ENCODE measurements around the gene SMAD6.

The SMAD6 gene

DNA sequence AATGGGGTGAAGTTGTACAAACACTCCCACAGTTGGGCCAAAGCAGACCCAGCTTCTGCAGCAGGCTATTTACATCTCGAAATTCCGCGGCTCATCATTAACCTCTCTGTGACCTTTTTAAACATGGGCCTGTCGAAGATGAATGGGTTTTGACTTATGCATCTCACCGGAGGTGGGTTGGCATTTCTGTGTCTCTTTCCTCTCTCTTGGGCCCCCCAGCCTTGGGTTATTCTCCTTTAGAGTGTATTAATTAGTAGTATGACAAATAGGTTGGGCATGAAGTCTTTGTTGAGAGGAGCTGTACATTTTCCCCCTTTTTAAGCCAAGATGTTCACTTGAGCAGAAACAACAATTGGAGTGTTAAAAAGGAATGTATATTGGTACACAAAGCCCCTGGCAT lies 9.8 kb downstream of the SMAD6 start:
- no peak overlapping the region for H3K4me3 Mint-ChIP-seq
- H3K4me1 Mint-ChIP-seq (ENCODE audit: low read depth in 2 of 2): no peaks in the 10 kb centered on the region
- DNase-seq (no peak), ATAC-seq (replicated peaks) (no peak)
- H3K27ac Mint-ChIP-seq: no peak overlapping the region
- peaks cover 0 to 16% of the 10 kb centered on the region in 2 donors for H3K27me3 Mint-ChIP-seq
- H3K36me3 Mint-ChIP-seq (ENCODE audit: insufficient read depth): peaks cover 3% of the 10 kb centered on the region
- H3K9me3 Mint-ChIP-seq: no peaks in the 10 kb centered on the region

DNA sequence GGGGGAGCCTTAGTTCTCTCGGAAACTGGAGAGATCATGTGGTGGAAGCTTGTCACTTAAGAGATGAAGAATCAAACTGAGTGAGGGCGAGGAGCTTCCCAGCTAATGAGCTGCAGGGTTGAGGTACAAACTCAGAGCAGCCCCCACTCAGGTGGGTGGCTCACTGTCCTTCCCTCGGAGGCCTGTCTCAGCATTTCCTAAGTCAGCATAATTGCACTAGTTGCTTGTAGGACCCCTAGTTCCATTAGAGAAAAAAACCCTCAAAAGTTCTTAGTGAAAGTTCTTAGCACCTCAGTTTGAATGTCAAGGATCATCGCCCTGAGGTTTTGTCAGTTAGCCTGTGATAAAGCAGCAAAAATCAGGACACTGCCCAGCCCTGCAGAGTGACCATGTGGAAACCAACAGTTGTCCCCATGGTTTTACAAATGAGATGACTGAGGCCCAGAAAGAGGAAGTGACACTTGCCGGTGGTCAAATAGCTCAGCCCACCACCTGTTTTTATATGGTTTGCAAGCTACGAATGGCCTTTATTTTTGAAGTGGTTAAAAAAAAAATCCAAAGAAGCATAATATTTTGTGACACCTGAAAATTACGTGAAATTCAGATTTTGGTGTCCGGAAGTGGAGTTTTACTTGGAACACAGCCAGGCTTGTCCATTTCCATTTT lies 11.9 kb downstream of the SMAD6 start:
- Mint-ChIP-seq H3K4me3 (no peak overlapping the region), H3K27me3 (peaks cover 13 to 35% of the 10 kb centered on the region in 2 donors), H3K36me3 (ENCODE audit: insufficient read depth) (peaks cover 3% of the 10 kb centered on the region), H3K4me1 (ENCODE audit: low read depth in 2 of 2) (no peaks in the 10 kb centered on the region), H3K9me3 (no peaks in the 10 kb centered on the region), H3K27ac (no peak overlapping the region)
- no peak for DNase-seq
- ATAC-seq (replicated peaks): no peak

DNA sequence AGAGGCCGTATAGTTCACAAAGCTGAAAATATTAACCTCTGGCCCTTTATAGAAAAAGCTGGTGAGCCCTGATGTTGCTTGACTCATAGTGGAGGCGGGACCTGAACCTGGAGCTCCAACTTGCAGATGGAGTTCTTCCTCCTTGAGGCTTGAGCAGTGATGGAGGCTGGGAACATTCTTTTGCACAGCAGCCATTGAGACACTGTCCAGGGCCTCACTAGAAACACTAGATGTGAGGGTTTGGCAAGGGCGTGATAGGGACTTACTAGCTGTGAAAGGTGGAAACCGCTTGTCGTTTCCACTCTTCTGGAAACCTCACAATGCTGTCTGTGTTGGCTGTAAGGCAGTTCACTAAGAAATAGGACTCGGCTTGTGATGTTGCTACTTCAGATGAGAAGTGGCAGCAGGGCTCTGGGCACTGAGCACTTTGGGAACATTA lies 12.5 kb downstream of the SMAD6 start:
- H3K9me3 Mint-ChIP-seq: no peaks in the 10 kb centered on the region
- peaks cover 13 to 35% of the 10 kb centered on the region in 2 donors for H3K27me3 Mint-ChIP-seq
- DNase-seq (no peak), ATAC-seq (replicated peaks) (no peak)
- H3K36me3 Mint-ChIP-seq (ENCODE audit: insufficient read depth): peaks cover 3% of the 10 kb centered on the region
- no peak overlapping the region for H3K4me3 Mint-ChIP-seq
- no peak overlapping the region for H3K27ac Mint-ChIP-seq
- H3K4me1 Mint-ChIP-seq (ENCODE audit: low read depth in 2 of 2): no peaks in the 10 kb centered on the region

DNA sequence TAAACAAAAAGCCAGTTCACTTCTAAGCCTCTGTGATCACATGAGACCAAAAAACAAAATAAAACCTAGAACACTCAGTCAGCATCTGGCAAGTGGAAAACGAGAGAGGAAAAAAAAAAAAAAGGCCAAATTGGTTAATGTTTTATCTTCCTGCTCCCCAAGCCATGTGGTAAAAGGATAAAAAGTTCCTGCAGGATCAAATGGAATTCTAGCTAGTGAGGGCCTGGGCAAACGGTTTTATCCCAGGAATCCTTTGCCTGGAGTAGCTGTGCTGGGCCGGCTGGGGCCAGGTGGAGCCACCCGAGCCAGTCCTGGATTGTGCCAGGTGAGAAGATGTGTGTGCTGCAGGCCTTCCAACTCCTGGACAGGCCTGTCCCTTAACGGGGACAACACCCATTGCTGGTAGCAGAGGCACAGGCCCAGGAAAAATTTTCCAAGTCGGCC lies 13.2 kb downstream of the SMAD6 start:
- Mint-ChIP-seq H3K27me3 (peaks cover 13 to 35% of the 10 kb centered on the region in 2 donors), H3K4me1 (ENCODE audit: low read depth in 2 of 2) (no peaks in the 10 kb centered on the region), H3K9me3 (no peaks in the 10 kb centered on the region), H3K36me3 (ENCODE audit: insufficient read depth) (no peaks in the 10 kb centered on the region), H3K4me3 (no peak overlapping the region), H3K27ac (no peak overlapping the region)
- ATAC-seq (replicated peaks) (no peak), DNase-seq (no peak)

DNA sequence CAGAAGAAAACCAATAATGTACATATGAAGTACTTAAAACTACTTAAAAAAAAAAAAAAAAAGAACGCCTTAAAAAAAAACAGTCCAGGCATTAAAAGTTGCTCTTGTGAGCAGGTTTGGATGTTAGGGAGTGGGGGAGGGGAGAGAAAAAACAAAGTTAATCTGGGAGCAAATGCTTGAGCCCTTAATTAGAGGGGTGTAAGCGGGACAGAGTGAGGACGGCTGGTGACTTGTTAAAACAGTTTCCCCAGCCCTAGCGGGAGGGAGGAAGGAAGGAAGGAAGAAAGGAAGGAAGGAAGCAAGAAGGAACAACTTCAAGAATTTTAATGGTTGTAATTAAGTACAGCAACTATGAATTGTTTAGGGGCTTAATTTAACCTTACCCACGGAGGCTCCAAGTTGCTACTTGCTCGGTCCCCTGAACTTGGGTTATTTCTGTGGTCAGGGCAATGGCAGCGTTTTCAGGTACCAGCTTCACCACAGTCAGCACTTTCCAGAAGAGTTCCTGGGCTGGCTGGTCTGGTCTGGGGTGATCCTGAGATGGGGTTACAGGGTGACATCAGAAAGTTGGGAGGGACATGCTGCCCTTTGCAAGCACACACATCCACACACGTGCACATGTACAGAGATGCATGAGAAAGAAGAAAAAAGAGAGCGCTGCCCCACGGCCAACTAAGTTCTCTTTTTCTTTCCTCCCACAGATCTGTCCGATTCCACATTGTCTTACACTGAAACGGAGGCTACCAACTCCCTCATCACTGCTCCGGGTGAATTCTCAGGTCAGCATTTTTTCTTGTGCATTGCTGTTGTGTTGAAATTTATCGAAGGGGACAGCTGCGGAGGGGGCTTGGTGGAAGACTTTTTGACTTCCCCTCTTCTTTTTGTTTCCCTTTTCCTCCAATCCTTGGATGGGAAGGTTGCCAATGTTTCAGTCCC lies 14.0 kb downstream of the SMAD6 start:
- H3K27ac Mint-ChIP-seq: no peak overlapping the region
- ATAC-seq (replicated peaks): no peak
- no peak overlapping the region for H3K4me3 Mint-ChIP-seq
- H3K27me3 Mint-ChIP-seq: peaks cover 13 to 35% of the 10 kb centered on the region in 2 donors
- no peaks in the 10 kb centered on the region for H3K9me3 Mint-ChIP-seq
- DNase-seq: no peak
- no peaks in the 10 kb centered on the region for H3K4me1 Mint-ChIP-seq (ENCODE audit: low read depth in 2 of 2)
- no peaks in the 10 kb centered on the region for H3K36me3 Mint-ChIP-seq (ENCODE audit: insufficient read depth)

DNA sequence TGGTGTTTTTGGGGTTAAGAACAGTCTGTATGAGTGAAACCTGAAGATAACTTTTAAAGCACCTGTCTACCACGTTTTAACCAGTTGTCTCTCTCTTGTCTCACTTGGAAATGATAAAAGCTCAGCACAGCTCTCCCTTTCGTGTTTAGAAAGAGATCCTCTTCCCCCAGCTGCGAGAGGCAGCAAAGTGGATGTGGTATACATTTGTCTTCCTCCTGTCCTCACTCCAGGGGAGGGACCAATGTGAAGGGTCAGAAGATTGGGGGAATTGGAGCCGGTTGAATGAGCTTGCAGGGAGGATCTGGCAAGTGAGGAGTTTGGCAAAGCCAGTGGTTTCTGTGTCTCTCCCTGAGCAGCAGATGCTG lies 14.6 kb downstream of the SMAD6 start:
- Mint-ChIP-seq H3K27ac (no peak overlapping the region), H3K36me3 (ENCODE audit: insufficient read depth) (no peaks in the 10 kb centered on the region), H3K4me1 (ENCODE audit: low read depth in 2 of 2) (peaks cover 0 to 2% of the 10 kb centered on the region in 2 donors), H3K9me3 (no peaks in the 10 kb centered on the region), H3K4me3 (no peak overlapping the region), H3K27me3 (peaks cover 16 to 35% of the 10 kb centered on the region in 2 donors)
- no peak for DNase-seq
- ATAC-seq (replicated peaks): no peak

DNA sequence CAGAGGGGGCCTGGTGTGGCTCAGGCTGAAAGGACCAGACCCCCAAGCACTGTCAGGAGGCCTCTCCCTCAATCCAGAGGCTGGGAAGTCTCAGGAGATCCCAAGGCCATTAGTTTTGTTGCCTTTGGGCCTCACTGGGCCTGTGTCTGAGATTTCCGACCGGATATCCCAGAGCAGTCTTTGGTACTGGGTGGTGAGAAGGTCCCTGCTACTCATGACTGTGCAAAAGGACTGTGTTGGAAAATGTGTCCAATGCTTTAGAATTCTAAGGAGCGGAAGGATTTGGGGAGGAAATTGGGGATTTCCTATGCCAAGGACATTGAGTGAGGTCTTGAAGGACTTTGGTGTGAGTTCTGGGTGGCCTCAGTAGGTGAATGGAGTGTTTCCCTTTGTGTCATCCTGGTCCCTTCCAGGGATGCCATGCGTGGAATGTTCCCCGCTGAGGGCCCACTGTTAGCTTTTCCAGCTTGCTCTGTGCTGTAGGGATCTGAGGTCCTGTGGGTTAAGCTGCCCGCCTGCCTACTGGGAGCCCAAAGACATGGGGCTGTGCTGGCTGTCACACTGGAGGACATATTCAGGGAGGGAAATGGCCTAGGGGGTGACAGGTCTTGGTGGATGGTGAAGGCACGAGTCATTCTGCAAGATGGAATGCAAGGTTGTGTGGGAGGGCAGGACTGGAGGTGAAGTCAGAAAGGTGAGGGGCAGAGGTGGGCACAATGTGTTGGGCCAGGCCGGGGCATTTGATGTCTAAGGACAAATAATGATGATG lies 16.4 kb downstream of the SMAD6 start:
- DNase-seq: no peak
- ATAC-seq (replicated peaks): no peak
- no peak overlapping the region for H3K27ac Mint-ChIP-seq
- no peaks in the 10 kb centered on the region for H3K36me3 Mint-ChIP-seq (ENCODE audit: insufficient read depth)
- no peaks in the 10 kb centered on the region for H3K9me3 Mint-ChIP-seq
- no peak overlapping the region for H3K4me3 Mint-ChIP-seq
- peaks cover 0 to 2% of the 10 kb centered on the region in 2 donors for H3K4me1 Mint-ChIP-seq (ENCODE audit: low read depth in 2 of 2)
- peaks cover 21 to 35% of the 10 kb centered on the region in 2 donors for H3K27me3 Mint-ChIP-seq

DNA sequence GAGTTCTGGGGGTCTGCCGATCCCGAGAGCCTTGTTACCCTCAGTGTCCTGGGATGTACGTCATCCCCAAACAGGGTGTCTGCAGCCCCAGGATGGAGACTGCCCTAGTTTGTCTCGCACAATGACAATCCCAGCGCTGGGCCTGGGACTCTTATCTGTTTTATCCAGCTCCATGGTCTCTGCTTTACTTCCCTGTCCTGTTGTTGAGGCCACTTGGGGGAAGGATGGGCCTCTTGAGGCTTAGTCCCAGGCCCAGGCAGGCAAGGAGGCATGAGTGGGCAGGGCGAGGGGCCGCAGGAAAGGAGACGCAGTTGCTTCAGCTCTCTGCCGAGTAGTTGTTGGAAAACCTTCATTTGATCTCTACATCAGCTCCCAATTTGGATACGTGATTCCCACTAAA lies 17.4 kb downstream of the SMAD6 start:
- no peak overlapping the region for H3K27ac Mint-ChIP-seq
- H3K36me3 Mint-ChIP-seq (ENCODE audit: insufficient read depth): no peaks in the 10 kb centered on the region
- no peak for DNase-seq
- H3K4me1 Mint-ChIP-seq (ENCODE audit: low read depth in 2 of 2): peaks cover 0 to 2% of the 10 kb centered on the region in 2 donors
- peaks cover 21 to 35% of the 10 kb centered on the region in 2 donors for H3K27me3 Mint-ChIP-seq
- no peak for ATAC-seq (replicated peaks)
- no peak overlapping the region for H3K4me3 Mint-ChIP-seq
- H3K9me3 Mint-ChIP-seq: no peaks in the 10 kb centered on the region

DNA sequence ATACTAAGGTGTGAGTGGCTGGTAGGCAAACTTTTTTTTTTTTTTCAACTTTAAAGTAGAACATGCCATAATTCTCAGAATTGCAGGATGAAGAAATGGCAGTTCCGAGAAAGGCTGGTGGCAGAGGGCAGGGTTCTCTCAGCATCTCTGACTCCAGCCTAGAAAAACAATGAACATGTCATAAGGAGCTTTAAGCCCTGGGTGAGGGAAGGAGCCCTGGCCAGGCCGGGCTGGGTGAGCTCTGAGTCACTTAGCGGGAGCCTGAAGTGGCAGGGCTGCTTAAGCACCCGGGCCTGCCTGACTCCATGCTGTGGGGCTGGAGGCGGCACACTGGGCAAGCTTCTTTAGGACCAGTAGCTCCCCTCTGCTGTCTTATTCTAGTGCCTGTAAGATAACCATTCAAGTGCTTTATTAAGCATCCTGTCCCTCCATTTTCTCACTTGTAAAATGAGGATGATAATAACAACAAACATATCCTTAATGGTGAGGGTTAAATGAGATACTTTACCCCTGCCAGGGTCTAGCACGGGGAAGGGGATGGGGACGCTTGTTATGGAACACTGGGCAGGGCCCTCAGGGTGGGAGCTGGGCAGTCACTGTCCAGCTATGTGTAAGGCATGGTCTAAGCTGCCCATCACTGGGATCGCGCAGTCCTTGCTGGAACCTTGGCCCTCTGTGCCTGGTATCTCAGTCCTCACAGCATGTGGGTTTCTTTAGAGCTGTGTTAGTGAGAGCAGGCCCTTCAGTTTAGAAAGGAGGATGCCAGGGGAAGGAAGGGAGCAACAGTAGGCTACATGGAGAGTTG lies 18.4 kb downstream of the SMAD6 start:
- H3K27me3 Mint-ChIP-seq: peaks cover 21 to 33% of the 10 kb centered on the region in 2 donors
- H3K4me1 Mint-ChIP-seq (ENCODE audit: low read depth in 2 of 2): peaks cover 0 to 2% of the 10 kb centered on the region in 2 donors
- ATAC-seq (replicated peaks): no peak
- H3K9me3 Mint-ChIP-seq: no peaks in the 10 kb centered on the region
- H3K27ac Mint-ChIP-seq: no peak overlapping the region
- DNase-seq: no peak
- H3K36me3 Mint-ChIP-seq (ENCODE audit: insufficient read depth): no peaks in the 10 kb centered on the region
- no peak overlapping the region for H3K4me3 Mint-ChIP-seq

DNA sequence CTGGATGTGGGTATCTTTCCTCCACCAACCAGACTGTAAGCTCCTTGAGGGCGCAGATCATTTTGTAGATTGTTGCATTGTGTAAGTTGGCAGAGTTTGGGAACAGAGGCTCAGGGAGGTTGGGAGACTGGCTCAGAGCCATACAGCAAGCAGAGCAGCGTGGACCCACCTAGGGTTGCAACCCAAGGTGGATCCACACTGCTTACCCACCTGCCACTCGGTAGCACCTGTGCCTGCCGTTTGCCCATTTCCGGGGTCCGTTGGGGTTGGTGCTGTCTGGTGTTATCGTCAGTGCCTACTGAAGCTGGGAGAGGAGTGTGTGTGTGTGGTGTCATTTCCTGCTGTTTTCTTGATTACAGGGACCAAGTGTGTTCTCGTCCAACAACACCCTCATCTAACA lies 19.0 kb downstream of the SMAD6 start:
- H3K27ac Mint-ChIP-seq: no peak overlapping the region

DNA sequence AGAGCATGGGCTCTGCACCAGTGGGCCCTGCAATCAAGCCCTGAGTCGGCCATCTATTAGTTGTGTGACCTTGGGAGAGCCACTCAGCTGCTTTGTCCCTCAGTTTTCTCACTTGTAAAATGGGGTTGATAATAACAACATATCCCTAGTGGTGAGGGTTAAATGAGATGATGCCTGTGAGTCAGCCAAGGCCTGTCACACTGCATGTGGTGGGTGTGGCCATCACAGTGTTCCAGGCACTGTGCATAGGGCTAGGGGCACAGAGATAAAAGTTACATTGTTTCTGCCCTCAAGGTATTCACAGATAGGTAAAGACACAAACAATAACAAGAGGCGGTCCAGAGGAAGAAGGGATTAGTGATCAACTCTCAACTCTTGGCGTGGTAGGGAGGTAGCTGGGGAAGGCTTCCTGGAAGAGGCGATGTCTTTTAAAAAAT lies 19.5 kb downstream of the SMAD6 start:
- Mint-ChIP-seq H3K27me3 (peaks cover 21 to 22% of the 10 kb centered on the region in 2 donors), H3K4me3 (no peak overlapping the region), H3K36me3 (ENCODE audit: insufficient read depth) (no peaks in the 10 kb centered on the region), H3K9me3 (no peaks in the 10 kb centered on the region), H3K4me1 (ENCODE audit: low read depth in 2 of 2) (peaks cover 0 to 2% of the 10 kb centered on the region in 2 donors), H3K27ac (no peak overlapping the region)
- DNase-seq (no peak), ATAC-seq (replicated peaks) (no peak)

More for the DNA sequence above, 19.0 kb downstream of the SMAD6 start:
- Mint-ChIP-seq H3K9me3 (no peaks in the 10 kb centered on the region), H3K27me3 (peaks cover 21 to 27% of the 10 kb centered on the region in 2 donors), H3K4me3 (no peak overlapping the region), H3K36me3 (ENCODE audit: insufficient read depth) (no peaks in the 10 kb centered on the region), H3K4me1 (ENCODE audit: low read depth in 2 of 2) (peaks cover 0 to 2% of the 10 kb centered on the region in 2 donors)
- no peak for ATAC-seq (replicated peaks)
- no peak for DNase-seq

DNA sequence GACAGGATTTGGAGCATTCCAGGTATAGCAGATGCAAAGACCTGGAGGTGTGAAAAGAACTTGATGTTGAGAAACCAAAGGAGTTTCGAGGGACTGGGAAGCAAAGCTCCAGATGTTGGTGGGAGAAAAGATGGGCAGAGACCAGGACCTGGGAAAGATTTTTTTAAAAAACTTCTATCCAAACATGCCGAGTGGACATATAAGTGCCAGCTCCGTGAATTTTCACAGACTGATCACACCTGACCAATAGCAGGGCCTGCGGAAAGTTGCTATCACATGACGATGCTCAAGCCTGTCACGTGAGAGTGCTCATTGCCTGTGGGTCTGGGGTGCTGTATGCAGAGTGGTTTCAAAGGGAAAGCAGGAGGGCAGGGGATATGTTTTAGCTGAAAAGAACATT lies 19.9 kb downstream of the SMAD6 start:
- Mint-ChIP-seq H3K27ac (no peak overlapping the region), H3K4me1 (ENCODE audit: low read depth in 2 of 2) (peaks cover 0 to 2% of the 10 kb centered on the region in 2 donors)
- ATAC-seq (replicated peaks): no peak

More for the DNA sequence above, 19.9 kb downstream of the SMAD6 start:
- Mint-ChIP-seq H3K27me3 (peaks cover 18 to 21% of the 10 kb centered on the region in 2 donors), H3K9me3 (no peaks in the 10 kb centered on the region), H3K36me3 (ENCODE audit: insufficient read depth) (no peaks in the 10 kb centered on the region), H3K4me3 (no peak overlapping the region)
- no peak for DNase-seq
